Fibroblast of skin of right quadriceps (primary cell): ENCODE measurements around the gene POLA2.

Experiments used
- DNase-seq: peaks from one replicate; pipeline ENCODE4 v3.0.0-alpha.2; 2013

POLA2 gene

DNA sequence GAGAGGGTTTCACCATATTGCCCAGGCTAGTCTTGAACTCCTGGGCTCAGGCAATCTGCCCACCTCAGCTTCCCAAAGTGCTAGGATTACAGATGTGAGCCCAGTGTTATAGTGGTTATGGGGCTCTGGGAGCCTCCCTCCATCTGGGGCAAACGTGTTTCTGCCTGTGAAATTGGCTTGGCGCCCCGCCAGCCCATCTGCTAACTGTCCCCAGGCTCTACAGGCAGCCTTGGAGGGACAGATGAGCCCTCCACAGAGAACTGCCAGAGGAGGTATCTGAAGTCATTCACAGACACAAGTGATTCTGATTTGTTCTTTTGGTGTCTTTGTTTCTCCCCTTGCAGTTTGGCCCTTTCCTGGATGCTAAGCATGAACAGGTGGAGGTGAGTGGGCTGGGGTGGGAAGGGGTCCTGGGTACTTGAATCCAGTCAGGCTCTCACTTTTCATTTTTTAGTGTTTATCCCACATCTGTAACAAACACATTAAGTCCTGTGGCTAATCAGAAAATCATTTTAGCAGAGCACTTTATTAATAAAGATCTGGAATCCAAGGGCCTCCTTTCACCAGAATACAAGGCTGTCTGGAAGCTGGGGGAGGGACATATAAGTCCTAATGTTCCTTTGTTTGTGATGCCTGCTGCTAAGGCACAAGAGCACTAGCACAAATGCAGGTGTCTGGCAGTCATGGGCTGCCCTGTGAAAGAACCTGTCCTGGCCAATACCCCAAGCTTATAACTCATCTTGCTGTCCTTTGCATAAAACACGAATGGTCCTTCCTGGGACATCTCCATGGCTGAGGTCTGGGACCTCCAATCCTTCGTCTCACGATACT, 27.2 kb downstream of the POLA2 start:
- DNase-seq = no peak

- peak; percentile 98 for DNase-seq
Observed at GRCh38 chr11:65290448-65291165, 28.8 kb downstream of the POLA2 start.

GRCh38 chr11:65291613-65292012, 29.9 kb downstream of the POLA2 start:
- peak; percentile 74 for DNase-seq

GRCh38 chr11:65292890-65293289, 31.1 kb downstream of the POLA2 start:
- no peak for DNase-seq

- no peak for DNase-seq
Observed at GRCh38 chr11:65293909-65294381, 32.2 kb downstream of the POLA2 start.

- no peak for DNase-seq
Observed at GRCh38 chr11:65295001-65295400, 33.2 kb downstream of the POLA2 start.

DNA sequence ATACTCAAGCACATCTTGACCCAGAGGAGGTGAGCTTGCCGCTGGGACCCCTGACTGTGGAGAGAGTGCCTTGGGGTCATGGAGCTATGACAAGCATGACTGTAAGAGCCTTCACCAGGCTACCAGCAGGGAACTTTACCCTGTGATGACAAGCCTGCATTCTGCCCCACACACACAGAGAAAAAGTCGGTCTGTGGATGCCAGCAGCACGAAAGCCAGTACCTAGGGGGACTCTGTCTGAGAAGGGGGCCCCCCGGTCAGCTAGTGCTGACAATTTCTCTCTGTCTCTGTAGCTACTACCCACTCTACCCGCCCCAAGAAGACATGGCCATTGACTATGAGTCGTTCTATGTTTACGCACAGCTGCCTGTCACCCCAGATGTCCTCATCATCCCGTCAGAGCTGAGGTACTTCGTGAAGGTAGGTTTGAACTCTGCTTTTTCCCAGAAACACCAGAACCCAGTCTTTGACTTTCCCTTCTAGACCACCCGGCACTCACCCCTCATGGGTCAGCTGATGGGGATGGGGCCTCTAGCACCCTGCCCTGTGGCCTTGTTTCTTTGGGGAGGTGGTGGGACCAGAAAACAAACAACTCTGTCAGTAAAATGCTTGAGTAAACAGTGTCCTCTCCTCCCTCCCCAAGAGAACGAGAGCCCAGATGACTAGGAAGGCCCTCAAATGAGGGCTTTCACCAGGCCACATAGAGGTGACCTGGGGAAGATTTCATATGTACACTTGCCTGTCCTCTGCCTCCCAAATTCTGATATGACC, 34.0 kb downstream of the POLA2 start:
- no peak for DNase-seq

GRCh38 chr11:65297026-65297672, 35.4 kb downstream of the POLA2 start:
- DNase-seq = no peak

DNA sequence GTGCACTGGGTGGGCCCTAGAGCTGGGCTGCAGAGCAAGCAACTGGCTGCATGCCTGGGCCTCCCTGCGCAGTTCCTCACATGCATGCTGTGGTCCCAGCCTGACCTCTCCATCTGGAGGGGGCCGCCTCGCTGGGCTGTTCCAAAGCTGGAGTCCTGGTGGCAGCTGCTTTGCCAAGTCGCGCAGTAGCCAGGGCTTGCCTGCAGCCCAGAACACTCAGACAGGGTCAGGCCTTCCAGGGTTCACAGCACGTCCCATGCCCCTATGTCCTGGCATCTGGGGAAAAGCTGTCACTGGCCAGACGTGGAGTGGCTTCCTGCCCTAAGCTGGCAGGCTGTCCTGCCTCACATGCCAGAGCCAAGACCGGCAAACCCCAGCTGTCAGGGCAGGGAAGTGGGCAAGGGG, 36.4 kb downstream of the POLA2 start:
- no peak for DNase-seq

GRCh38 chr11:65298655-65299179, 37.0 kb downstream of the POLA2 start:
- DNase-seq = no peak

GRCh38 chr11:65300621-65301275, 39.0 kb downstream of the POLA2 start:
- no peak for DNase-seq

GRCh38 chr11:65301491-65302329, 39.9 kb downstream of the POLA2 start:
- DNase-seq = no peak

- no peak for DNase-seq
Observed at GRCh38 chr11:65303555-65303954, 41.8 kb downstream of the POLA2 start.

- no peak for DNase-seq
Observed at GRCh38 chr11:65304110-65304509, 42.3 kb downstream of the POLA2 start.

DNA sequence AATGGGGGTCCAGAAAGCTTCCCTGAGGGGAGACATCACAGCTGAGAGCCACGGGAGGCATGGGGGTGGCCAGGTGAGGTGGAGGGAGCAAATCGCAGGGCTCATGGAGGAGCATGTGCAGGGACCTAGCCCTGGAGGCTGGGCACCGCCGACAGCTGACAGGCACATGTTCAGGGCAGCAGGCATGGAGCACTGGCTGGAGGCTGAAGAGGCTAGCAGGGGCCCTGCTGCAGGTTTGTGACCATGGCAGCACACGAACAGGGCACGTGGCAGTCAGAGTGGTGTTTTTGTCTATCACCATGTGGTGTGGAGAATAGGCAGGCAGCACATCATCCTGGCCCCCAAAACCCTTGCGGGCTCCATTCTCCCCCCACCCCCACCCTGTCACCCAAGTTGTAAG, 42.9 kb downstream of the POLA2 start:
- no peak for DNase-seq

DNA sequence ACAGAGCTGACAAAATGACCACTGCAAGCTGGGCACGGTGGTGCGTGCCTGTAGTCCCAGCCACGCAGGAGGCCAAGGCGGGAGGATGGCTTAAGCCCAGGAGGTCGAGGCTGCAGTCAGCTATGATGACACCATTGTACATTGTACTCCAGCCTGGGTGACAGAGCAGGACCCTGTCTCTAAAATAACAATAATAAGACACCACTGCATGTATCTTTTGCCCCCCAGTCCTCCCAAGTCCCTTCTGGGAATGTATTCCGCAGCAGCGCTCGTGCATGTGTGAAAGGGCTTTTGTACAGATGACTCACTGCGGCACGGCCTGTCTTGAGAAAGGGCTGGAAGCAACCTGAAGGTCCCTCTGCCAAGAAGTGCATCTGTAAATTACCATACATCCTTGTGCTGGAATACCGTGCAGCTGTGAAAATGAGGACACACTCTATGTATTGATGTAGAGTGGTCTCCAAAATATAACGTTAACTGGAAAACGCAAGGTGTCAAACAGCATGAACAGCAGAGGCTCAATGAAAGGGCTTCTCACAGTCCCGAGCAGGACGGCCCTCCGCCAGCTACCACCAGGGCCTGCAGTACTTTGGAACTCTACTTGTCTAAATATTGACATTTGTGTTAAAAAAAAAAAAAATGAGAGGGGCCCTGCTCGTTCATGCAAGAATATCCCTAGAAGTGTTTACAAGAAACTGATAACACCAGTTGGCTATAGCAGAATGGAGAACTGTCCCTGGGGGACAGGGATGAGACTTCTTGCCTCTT, 43.9 kb downstream of the POLA2 start:
- peak; percentile 31 for DNase-seq

GRCh38 chr11:65307298-65308229, 45.8 kb downstream of the POLA2 start:
- no peak for DNase-seq

- no peak for DNase-seq
Observed at GRCh38 chr11:65308281-65308891, 46.6 kb downstream of the POLA2 start.

GRCh38 chr11:65309006-65309405, 47.2 kb downstream of the POLA2 start:
- no peak for DNase-seq
